G401 (cell line): ENCODE measurements around the gene SIRT6. TPM values are rescaled to one million over a fixed set of nuclear protein-coding genes. Genes with fewer than 3 reads are reported as not detected.
"Not testable (repeated sequence)": the region's sequence is repeated elsewhere in the genome, so short reads cannot be mapped to it uniquely, and the experiment has no call there.

ENCODE experiments used
- DNase-seq: peaks from one replicate; pipeline ENCODE4 v3.0.0-alpha.2; 2015; ENCODE audit warnings: low spot score
- in situ Hi-C: cut with HindIII; loops from 2 replicates; pipeline ENCODE4 v1.10.0; 2016; ENCODE audit warnings: low sequenced_read_pairs, mixed read lengths
- total RNA-seq: library from RNA; depleted of rRNA; stranded (reverse); fragments of >200 nt; shearing (Covaris generic); gene quantifications from 2 replicates; pipeline ENCODE4 v1.2.3, GENCODE V29; 2014; rRNA removed

The SIRT6 gene
- total RNA-seq, result 17.2 and 21.8 TPM in 2 replicates

GRCh38 chr19:4182084-4182810 lies at the start of gene SIRT6, which contains the start of gene ANKRD24:
TSS of gene SIRT6 (minus strand) at chr19:4182563. CDS start at chr19:4182539, 24 bp downstream.
TSS of gene ANKRD24 (plus strand) at chr19:4182689. CDS start at chr19:4186426, 3,737 bp downstream.
- DNase-seq, result peak; percentile 94
- in situ Hi-C loops, result no loop called here

GRCh38 chr19:4232139-4232538 lies 49.8 kb upstream of the SIRT6 start:
- in situ Hi-C loops, DNase-seq: not testable (repeated sequence)

DNA sequence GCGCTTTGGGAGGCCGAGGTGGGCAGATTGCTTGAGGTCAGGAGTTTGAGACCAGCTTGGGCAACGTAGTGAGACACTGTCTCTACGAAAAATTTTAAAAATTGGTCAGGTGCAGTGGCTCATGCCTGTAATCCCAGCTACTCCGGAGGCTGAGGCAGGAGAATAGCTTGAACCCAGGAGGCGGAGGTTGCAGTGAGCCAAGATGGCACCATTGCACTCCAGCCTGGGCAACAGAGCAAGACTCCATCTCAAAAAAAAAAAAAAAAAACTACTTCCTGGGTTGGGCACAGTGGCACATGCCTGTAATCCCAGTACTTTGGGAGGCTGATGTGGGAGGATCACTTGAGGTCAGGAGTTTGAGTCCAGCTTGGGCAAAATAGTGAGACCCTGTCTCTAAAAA lies 49.2 kb upstream of the SIRT6 start:
- DNase-seq, in situ Hi-C loops: not testable (repeated sequence)

DNA sequence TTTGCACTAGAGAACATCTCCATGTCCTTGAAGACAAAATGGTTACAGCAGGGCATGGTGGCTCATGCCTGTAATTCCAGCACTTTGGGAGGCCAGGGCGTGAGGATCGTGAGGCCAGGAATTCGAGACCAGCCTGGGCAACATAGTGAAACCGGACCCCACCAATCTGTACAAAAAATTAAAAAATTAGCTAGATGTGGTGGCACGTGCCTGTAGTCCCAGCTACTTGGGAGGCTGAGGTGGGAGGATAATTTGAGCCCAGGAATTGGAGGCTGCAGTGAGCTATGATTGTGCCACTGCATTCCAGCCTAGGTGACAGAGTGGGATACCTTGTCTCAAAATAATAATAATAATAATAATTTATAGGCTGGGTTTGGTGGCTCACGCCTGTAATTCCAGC lies 47.9 kb upstream of the SIRT6 start:
- in situ Hi-C loops, result not testable (repeated sequence)

DNA sequence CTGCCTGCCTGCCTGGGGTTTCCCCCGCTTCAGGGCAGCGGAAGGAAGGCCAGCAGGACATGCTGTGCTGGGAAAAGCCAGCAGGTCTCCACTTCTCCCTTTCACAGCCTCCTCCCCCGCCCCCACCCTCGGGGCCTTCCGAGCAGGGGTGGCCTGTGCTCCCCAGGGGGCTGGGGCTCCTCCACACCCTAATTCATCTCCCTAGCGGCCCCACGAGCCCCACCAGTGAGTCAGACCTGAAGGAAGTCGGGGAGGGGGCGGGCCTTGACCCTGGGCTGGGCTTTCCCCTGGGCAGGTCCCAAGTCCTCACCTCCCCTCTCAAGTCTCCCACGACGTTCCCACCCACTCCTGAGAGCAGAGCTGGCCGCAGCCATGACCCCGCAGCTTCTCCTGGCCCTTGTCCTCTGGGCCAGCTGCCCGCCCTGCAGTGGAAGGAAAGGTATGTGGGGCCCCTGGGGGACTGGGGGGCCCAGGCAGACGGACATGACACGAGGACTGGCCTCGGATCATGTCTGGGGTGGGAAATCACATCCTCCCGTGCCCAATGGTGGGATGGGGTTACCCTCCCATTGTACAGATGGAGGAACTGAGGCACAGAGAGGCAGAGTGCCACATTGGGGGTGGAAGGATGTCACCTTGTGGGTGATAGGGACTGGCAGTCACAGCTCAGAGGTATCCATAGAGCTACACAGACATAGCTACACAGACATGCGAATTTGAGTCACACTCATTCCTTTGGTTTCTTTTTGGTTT lies 47.0 kb upstream of the SIRT6 start, which contains the start of gene EBI3:
EBI3 (plus strand) TSS at position 345 of the 753 bp plus-strand sequence; CDS start at position 373, 28 bp downstream.
- DNase-seq, result peak; percentile 6
- in situ Hi-C loops, result no loop called here

More for the DNA sequence above, 47.9 kb upstream of the SIRT6 start:
- not testable (repeated sequence) for DNase-seq

DNA sequence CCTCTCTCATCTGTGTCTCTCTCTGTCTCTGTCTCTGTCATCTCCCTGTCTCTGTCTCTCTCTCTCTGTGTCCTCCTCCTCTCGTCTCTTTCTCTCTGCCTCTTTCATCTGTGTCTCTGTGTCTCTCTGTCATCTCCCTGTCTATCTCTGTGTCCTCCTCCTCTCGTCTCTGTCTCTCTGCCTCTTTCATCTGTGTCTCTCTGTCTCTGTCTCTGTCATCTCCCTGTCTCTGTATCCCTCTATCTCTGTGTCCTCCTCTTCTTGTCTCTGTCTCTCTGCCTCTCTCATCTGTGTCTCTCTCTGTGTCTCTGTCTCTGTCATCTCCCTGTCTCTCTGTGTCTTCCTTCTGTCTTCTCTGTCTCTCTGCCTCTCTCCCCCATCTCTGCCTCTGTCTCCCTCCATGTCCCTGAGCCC lies 46.4 kb upstream of the SIRT6 start:
- in situ Hi-C loops, result no loop called here
- DNase-seq, result no peak

- DNase-seq, result no peak
- in situ Hi-C loops, result no loop called here
These were observed 45.4 kb upstream of the SIRT6 start for GRCh38 chr19:4227771-4228170.

DNA sequence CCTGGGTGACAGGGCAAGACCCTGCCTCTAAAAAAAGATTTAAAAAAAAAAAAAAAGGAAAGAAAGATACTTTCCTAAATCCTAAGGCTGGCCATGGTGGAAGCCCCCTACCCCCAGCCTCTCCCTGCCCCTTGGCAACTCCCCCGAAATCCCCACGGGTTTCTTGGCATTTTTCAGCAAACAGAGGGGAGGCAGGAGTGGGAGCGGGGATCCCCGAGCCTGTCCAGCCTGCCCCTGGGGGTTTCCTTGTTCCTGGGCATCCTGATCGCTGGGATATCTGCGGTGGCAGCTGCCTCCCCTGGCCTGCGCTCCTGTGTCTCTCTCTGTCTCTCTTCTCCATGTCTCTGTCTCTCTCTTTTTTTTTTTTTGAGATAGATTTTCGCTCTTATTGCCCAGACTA lies 43.5 kb upstream of the SIRT6 start:
- in situ Hi-C loops, result no loop called here
- DNase-seq, result no peak

DNA sequence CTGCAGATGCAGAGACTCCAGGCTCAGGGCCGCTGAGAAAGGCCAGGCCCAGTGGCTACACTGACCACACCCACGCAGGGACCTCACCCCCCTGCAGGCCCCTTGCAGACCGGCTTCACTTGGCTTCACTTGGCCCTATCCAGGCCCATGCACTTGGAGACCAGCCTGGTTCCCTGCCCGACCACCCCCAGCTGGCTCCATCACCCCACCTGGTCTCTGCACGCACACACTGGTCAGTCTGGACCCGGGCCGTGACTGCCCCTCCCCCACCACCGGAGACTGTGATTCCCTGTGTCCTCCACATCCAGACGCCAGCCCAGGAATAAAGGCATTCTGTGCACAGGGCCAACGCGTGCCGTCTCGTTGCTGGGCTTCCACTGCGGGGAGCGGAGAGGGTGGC lies 42.1 kb upstream of the SIRT6 start:
- no peak for DNase-seq
- in situ Hi-C loops, result loop anchor here (25.0 kb wide), 1 partner anchor 362 kb away; the partner anchor contains the start of gene ZFR2

DNA sequence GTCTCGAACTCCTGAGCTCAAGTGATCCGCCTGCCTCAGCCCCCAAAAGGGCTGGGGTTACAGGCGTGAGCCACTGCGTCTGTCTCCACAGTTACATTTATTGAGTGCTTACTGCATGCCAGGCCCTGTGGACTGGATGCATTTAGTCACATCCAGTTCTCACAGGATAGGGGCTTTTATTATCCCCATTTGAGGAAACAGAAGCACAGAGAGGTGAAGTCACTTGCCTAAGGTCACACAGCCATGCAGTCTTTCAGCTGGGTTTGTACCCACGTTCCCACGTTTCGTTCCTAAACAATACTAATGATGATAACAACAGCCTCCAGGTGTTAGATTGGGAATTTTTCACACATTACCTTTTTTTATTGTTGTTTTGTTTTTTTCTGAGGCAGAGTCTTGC lies 37.8 kb upstream of the SIRT6 start:
- in situ Hi-C loops, result loop anchor here (25.0 kb wide), 1 partner anchor 358 kb away; the partner anchor contains the start of gene ZFR2
- DNase-seq, result no peak

DNA sequence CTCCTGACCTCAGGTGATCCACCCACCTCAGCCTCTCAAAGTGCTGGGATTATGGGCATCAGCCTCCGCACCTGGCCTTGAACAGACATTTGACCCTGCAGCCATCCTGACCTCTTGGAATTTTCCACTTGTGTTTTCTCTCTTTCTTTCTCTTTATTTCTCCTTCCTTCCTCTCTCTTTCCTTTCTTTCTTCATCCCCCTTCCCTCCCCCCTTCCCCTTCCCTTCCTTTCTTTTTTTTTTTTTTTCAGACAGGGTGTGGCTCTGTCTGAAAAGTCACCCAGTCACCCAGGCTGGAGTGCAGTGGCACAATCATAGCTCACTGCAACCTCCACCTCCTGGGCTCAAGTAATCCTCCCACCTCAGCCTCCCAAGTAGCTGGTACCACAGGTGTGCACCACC lies 36.2 kb upstream of the SIRT6 start:
- not testable (repeated sequence) for DNase-seq
- in situ Hi-C loops, result loop anchor here (25.0 kb wide), 1 partner anchor 356 kb away; the partner anchor contains the start of gene ZFR2

- no peak for DNase-seq
- in situ Hi-C loops, result loop anchor here (25.0 kb wide), 1 partner anchor 355 kb away; the partner anchor contains the start of gene ZFR2
These were observed 35.3 kb upstream of the SIRT6 start for GRCh38 chr19:4217429-4218264.

DNA sequence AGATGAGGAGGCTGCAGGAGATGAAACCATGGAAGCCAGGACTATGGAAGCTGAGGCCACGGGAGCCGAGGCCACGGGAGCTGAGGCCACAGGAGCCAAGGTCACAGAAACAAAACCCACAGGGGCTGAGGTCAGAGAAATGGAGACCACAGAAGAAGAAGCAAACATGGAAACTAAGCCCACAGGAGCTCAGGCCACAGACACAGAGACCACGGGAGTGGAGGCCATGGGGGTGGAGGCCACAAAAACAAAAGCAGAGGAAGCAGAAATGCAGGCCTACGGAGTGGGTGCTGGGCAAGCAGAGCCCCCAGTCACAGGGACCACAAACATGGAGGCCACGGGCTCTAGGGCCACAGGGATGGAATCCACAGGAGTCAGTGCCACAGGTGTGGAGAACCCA lies 34.5 kb upstream of the SIRT6 start:
- in situ Hi-C loops, result loop anchor here (25.0 kb wide), 1 partner anchor 355 kb away; the partner anchor contains the start of gene ZFR2

GRCh38 chr19:4215807-4216206 lies 33.4 kb upstream of the SIRT6 start:
- DNase-seq, result no peak

More for the DNA sequence above, 34.5 kb upstream of the SIRT6 start:
- no peak for DNase-seq

GRCh38 chr19:4213116-4213515 lies 30.8 kb upstream of the SIRT6 start:
- no peak for DNase-seq
- in situ Hi-C loops, result loop anchor here (25.0 kb wide), 1 partner anchor 351 kb away; the partner anchor contains the start of gene ZFR2

More at GRCh38 chr19:4215807-4216206, 33.4 kb upstream of the SIRT6 start:
- in situ Hi-C loops, result loop anchor here (25.0 kb wide), 1 partner anchor 354 kb away; the partner anchor contains the start of gene ZFR2

- DNase-seq, result no peak
- in situ Hi-C loops, result loop anchor here (25.0 kb wide), 1 partner anchor 348 kb away; the partner anchor contains the start of gene ZFR2
These were observed 27.9 kb upstream of the SIRT6 start for GRCh38 chr19:4210166-4210731.

DNA sequence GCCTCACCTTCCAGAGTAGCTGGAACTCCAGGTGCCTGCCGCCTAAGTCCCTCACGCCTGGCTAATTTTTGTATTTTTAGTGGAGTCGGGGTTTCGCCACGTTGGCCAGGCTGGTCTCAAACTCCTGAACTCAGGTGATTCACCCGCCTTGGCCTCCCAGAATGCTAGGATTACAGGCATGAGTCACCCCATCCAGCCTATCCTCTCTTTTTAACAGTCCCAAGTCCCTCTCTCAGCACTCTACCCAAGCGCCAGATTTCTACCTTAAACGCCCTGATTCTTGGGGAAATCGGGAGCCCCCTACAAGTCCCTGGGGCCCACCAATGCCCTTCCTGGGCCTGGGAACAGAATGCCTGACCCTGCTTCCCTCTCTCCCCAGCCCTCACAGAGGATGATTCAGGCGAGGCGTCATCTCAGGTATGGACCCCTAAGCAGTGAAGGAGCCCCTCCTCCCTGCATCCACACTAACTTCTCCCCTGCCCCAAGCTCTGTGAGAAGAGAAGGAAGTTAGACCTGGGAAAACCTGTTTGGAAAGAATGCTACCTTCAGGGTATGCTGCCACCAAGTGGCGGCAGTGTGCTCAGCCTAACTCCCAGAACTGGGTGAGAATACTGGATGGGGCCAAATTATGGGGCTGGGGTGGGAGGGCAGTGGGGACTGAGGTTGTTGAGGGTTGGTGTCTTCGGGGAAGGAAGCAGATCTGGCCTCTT lies 26.2 kb upstream of the SIRT6 start:
- in situ Hi-C loops, result loop anchor here (25.0 kb wide), 1 partner anchor 346 kb away; the partner anchor contains the start of gene ZFR2
- DNase-seq, result no peak
